K562 (cell line): ENCODE results near the gene SPRY4. TPM values are rescaled to one million over a fixed set of nuclear protein-coding genes. Genes with fewer than 3 reads are reported as not detected.

ENCODE experiments used
- HNRNPH1 ChIP-seq: fragments of 200-400 bp; formaldehyde crosslinking; optimal IDR thresholded peaks from 2 replicates; pipeline ENCODE3; 2017; ENCODE audit warnings: low read depth, mild to moderate bottlenecking, low read length, moderate library complexity
- RNF2 ChIP-seq: sonication (generic); IDR thresholded peaks from 2 replicates; pipeline ENCODE4 v1.6.1; 2016
- ZEB2 ChIP-seq: fragments of 450-650 bp; IDR thresholded peaks from 2 replicates; pipeline ENCODE4 v1.6.1; 2016
- ZKSCAN1 ChIP-seq: fragments of 150-350 bp; IDR thresholded peaks from 2 replicates; pipeline ENCODE4 v1.6.1; 2016; ENCODE audit warnings: low read depth, low read length
- ZNF584 ChIP-seq: fragments of 200-800 bp; sonication (Bioruptor generic); IDR thresholded peaks from 2 replicates; pipeline ENCODE4 v1.6.1; 2016; ENCODE audit warnings: low read depth, mild to moderate bottlenecking, missing genetic modification characterization, missing compliant biosample characterization
- polyA plus RNA-seq, 8 experiments: library from polyadenylated mRNA; depleted of rRNA in 4 of 8; stranded (reverse) in 5 of 8; unstranded in 3 of 8; fragments of >200 nt; fragmentation: Nextera tagmentation in 2 of 8; fragmentation: Illumina TruSeq in 1 of 8; extraction: Ambion mirVana in 2 of 8; extraction: Trizol in 1 of 8; gene quantifications; 2 replicates each; pipeline versions ENCODE4 v1.2.1 to v1.2.3, GENCODE V29; 2011 to 2014; ENCODE audit warnings: inconsistent platforms in 1 of 8, missing spikeins in 1 of 8
- total RNA-seq, 7 experiments: library from RNA; depleted of rRNA in 6 of 7; stranded (reverse); fragments of >200 nt in 6 of 7; fragmentation: Illumina TruSeq in 2 of 7; extraction: Trizol in 2 of 7; gene quantifications; 2 replicates each; pipeline versions ENCODE4 v1.2.1 to v1.2.3, GENCODE V29; 2011 to 2021; ENCODE audit warnings: low replicate concordance in 1 of 7
- TF ChIP-seq, protein P1 (sequence below), 2 experiments: fragments of 450-650 bp; IDR thresholded peaks; 2 replicates each; pipeline ENCODE4 v1.6.1; 2016; ENCODE audit warnings: mild to moderate bottlenecking in 2 of 2, borderline replicate concordance in 1 of 2, low read depth in 1 of 2, moderate library complexity in 1 of 2
- TF ChIP-seq, protein P2 (sequence below), 2 experiments: fragments of 450-650 bp in 1 of 2; sonication (generic) in 1 of 2; formaldehyde crosslinking in 1 of 2; IDR thresholded peaks; 2 replicates each; pipeline versions ENCODE4 v1.7.1 to v1.9.0; 2016 to 2022; ENCODE audit warnings: inconsistent platforms in 1 of 2, mild to moderate bottlenecking in 1 of 2, missing genetic modification reagents in 1 of 2

The SPRY4 gene
- total and polyA plus RNA-seq, 9 of the 15 experiments (the other 6 are each of a cell fraction or from before 2014, with no cell fraction given), result 2.6 to 24.2 (median 9.5) TPM

DNA sequence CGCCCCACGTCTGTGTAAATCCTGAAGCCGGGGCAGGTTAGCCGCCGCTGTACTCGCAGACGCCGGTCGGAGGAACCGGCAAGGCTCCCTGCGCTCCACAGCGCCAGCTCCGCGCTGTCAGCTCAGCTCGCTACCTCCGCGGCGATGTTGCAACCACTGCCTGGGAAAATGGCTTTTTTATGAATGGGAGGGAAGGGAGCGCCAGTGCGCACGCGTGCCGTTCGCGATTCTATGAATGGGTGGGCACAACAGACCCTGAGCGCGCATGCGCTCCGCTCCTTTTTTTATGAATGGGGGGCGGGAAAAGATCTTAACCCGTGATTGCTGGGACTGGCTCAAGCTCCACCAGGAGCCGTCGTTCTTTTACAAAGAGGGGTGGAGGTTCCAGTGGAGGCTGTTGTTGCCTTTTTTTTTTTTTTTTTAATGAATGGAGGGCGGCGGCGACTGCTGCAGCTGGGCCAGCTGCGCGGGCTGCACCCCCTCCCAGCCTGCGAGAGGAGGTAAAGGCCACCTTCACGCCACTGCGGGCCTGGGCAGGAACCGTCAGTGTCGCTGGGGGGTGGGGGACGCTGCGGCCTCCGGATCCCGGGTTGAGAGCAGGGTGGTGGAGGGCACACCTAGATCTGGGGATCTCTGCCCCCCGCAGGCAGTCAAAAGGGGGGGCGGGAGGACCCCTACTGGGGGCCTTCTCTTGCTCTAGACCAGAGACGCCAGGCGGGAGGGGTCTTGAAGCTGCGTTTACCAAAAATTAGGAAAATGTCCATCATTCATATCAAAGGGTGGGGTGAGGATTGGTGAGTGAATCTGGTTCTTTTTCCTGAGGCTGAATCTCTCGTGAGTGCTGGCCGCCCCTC lies at the start of gene SPRY4 (continued):
- TF ChIP-seq, protein P1, sequence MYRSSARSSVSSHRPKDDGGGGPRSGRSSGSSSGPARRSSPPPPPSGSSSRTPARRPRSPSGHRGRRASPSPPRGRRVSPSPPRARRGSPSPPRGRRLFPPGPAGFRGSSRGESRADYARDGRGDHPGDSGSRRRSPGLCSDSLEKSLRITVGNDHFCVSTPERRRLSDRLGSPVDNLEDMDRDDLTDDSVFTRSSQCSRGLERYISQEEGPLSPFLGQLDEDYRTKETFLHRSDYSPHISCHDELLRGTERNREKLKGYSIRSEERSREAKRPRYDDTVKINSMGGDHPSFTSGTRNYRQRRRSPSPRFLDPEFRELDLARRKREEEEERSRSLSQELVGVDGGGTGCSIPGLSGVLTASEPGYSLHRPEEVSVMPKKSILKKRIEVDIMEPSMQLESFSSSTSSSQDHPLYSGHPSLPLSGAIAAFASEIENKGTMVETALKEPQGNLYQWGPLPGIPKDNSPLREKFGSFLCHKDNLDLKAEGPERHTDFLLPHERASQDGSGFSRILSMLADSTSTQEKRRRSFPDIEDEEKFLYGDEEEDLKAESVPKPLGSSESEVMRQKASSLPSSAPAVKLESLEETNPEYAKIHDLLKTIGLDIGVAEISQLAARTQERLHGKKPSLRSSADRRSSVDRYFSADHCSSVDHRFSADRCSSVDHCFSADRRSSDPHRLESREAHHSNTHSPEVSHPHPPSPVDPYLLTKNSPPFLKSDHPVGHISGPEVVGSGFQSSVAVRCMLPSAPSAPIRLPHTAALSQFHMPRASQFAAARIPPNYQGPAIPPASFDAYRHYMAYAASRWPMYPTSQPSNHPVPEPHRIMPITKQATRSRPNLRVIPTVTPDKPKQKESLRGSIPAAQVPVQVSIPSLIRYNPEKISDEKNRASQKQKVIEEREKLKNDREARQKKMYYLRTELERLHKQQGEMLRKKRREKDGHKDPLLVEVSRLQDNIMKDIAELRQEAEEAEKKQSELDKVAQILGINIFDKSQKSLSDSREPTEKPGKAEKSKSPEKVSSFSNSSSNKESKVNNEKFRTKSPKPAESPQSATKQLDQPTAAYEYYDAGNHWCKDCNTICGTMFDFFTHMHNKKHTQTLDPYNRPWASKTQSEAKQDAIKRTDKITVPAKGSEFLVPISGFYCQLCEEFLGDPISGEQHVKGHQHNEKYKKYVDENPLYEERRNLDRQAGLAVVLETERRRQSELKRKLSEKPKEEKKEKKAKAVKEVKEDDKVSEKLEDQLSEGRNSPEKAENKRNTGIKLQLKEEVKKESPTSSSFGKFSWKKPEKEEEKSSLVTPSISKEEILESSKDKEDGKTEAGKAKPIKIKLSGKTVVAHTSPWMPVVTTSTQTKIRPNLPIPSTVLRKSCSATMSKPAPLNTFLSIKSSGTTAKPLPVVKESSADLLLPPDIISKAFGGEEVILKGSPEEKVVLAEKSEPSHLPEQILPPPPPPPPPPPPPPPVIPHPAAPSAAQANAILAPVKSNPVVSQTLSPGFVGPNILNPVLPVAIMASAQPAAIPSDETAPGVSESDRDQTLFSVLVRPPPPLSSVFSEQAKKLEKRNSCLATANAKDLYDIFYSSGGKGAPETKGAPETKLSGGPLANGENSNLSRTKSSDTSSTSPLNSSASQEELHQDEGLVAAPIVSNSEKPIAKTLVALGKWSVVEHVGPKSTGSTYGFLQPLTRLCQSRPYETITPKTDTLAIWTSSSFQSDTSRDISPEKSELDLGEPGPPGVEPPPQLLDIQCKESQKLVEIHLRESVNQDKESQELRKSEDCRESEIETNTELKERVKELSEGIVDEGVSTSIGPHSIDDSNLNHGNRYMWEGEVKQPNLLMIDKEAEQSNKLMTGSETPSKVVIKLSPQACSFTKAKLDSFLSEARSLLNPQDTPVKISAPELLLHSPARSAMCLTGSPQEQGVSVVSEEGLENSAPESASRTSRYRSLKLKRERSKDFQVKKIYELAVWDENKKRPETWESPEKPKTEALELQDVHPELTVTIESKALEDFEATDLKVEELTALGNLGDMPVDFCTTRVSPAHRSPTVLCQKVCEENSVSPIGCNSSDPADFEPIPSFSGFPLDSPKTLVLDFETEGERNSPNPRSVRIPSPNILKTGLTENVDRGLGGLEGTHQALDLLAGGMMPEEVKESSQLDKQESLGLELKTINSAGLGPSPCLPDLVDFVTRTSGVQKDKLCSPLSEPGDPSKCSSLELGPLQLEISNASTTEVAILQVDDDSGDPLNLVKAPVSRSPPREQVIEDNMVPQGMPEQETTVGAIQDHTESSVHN (IDR thresholded peaks at IDR 0.05; ENCODE audit: borderline replicate concordance in 1 of 2, low read depth in 1 of 2), result no peak
- TF ChIP-seq ZKSCAN1, result no peak
- TF ChIP-seq HNRNPH1, result no peak
- TF ChIP-seq, protein P2, sequence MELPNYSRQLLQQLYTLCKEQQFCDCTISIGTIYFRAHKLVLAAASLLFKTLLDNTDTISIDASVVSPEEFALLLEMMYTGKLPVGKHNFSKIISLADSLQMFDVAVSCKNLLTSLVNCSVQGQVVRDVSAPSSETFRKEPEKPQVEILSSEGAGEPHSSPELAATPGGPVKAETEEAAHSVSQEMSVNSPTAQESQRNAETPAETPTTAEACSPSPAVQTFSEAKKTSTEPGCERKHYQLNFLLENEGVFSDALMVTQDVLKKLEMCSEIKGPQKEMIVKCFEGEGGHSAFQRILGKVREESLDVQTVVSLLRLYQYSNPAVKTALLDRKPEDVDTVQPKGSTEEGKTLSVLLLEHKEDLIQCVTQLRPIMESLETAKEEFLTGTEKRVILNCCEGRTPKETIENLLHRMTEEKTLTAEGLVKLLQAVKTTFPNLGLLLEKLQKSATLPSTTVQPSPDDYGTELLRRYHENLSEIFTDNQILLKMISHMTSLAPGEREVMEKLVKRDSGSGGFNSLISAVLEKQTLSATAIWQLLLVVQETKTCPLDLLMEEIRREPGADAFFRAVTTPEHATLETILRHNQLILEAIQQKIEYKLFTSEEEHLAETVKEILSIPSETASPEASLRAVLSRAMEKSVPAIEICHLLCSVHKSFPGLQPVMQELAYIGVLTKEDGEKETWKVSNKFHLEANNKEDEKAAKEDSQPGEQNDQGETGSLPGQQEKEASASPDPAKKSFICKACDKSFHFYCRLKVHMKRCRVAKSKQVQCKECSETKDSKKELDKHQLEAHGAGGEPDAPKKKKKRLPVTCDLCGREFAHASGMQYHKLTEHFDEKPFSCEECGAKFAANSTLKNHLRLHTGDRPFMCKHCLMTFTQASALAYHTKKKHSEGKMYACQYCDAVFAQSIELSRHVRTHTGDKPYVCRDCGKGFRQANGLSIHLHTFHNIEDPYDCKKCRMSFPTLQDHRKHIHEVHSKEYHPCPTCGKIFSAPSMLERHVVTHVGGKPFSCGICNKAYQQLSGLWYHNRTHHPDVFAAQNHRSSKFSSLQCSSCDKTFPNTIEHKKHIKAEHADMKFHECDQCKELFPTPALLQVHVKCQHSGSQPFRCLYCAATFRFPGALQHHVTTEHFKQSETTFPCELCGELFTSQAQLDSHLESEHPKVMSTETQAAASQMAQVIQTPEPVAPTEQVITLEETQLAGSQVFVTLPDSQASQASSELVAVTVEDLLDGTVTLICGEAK (IDR thresholded peaks at IDR 0.05), result no peak
- TF ChIP-seq, protein P2 (CRISPR knock-in tag; IDR thresholded peaks at IDR 0.05), result no peak
- peak; percentile 78; the same call in 1 of the 2 replicates for TF ChIP-seq RNF2
- TF ChIP-seq ZEB2, result no peak
- no peak for TF ChIP-seq ZNF584 (CRISPR knock-in tag)
